ENCODE results near the gene NF1. TPM values are rescaled to one million over a fixed set of nuclear protein-coding genes. Genes with fewer than 3 reads are reported as not detected.

The NF1 gene
- total RNA-seq, 1 donor from 2014 or later: 33.2 TPM

- DNase-seq (ENCODE audit: low read depth) (no peak), FAIRE-seq (no peak)
- TF ChIP-seq CTCF (IDR thresholded peaks at IDR 0.05; ENCODE audit: insufficient read depth, low read length, severe bottlenecking): no peak
- Histone ChIP-seq H3K36me3 (ENCODE audit: control insufficient read depth, insufficient read depth, low read length) (no peaks in the 10 kb centered on the region), H3K27me3 (ENCODE audit: control insufficient read depth, insufficient read depth, low read length) (no peaks in the 10 kb centered on the region), H3K4me3 (ENCODE audit: low read depth, low read length) (no peak overlapping the region)
These were observed 201.4 kb downstream of the NF1 start for GRCh38 chr17:31296142-31296541.

- no peak for TF ChIP-seq CTCF (IDR thresholded peaks at IDR 0.05; ENCODE audit: insufficient read depth, low read length, severe bottlenecking)
- Histone ChIP-seq H3K27me3 (ENCODE audit: control insufficient read depth, insufficient read depth, low read length) (no peaks in the 10 kb centered on the region), H3K4me3 (ENCODE audit: low read depth, low read length) (no peak within 1 kb of the TSS), H3K36me3 (ENCODE audit: control insufficient read depth, insufficient read depth, low read length) (no peaks in the 10 kb centered on the region)
- DNase-seq (ENCODE audit: low read depth) (no peak), FAIRE-seq (no peak)
These were observed 202.3 kb downstream of the NF1 start, which contains the start of gene OMG for GRCh38 chr17:31297090-31297489. Gene OMG (minus strand): TSS chr17:31297239. CDS start chr17:31296331, 908 bp downstream.

- H3K4me3 ChIP-seq (ENCODE audit: low read depth, low read length): no peak overlapping the region
- TF ChIP-seq CTCF (IDR thresholded peaks at IDR 0.05; ENCODE audit: insufficient read depth, low read length, severe bottlenecking): no peak
- FAIRE-seq (no peak), DNase-seq (ENCODE audit: low read depth) (no peak)
- no peaks in the 10 kb centered on the region for H3K27me3 ChIP-seq (ENCODE audit: control insufficient read depth, insufficient read depth, low read length)
- H3K36me3 ChIP-seq (ENCODE audit: control insufficient read depth, insufficient read depth, low read length): no peaks in the 10 kb centered on the region
These were observed 204.8 kb downstream of the NF1 start for GRCh38 chr17:31299624-31300023.

GRCh38 chr17:31307640-31308039, 212.9 kb downstream of the NF1 start:
- Histone ChIP-seq H3K4me3 (ENCODE audit: low read depth, low read length) (no peak overlapping the region), H3K27me3 (ENCODE audit: control insufficient read depth, insufficient read depth, low read length) (no peaks in the 10 kb centered on the region), H3K36me3 (ENCODE audit: control insufficient read depth, insufficient read depth, low read length) (no peaks in the 10 kb centered on the region)
- TF ChIP-seq CTCF (IDR thresholded peaks at IDR 0.05; ENCODE audit: insufficient read depth, low read length, severe bottlenecking): no peak
- no peak for DNase-seq (ENCODE audit: low read depth)
- FAIRE-seq: no peak

GRCh38 chr17:31308372-31309334, 213.9 kb downstream of the NF1 start:
- no peaks in the 10 kb centered on the region for H3K27me3 ChIP-seq (ENCODE audit: control insufficient read depth, insufficient read depth, low read length)
- no peak for DNase-seq (ENCODE audit: low read depth)
- no peaks in the 10 kb centered on the region for H3K36me3 ChIP-seq (ENCODE audit: control insufficient read depth, insufficient read depth, low read length)
- no peak for TF ChIP-seq CTCF (IDR thresholded peaks at IDR 0.05; ENCODE audit: insufficient read depth, low read length, severe bottlenecking)
- no peak for FAIRE-seq
- no peak overlapping the region for H3K4me3 ChIP-seq (ENCODE audit: low read depth, low read length)

All from bronchial epithelial cell (primary cell).